GM23248 (cell line): ENCODE measurements around the gene CYP27B1.

Experiments
- EZH2 ChIP-seq: fragments of 200-600 bp; sonication (generic); IDR thresholded peaks from 2 replicates; pipeline ENCODE4 v1.6.1; 2018; ENCODE audit warnings: antibody characterized with exemption, mild to moderate bottlenecking; ENCODE audit not compliant: insufficient read depth, poor library complexity, severe bottlenecking
- EZH2phosphoT487 ChIP-seq: fragments of 200-600 bp; sonication (generic); IDR thresholded peaks from 2 replicates; pipeline ENCODE4 v1.6.1; 2018; ENCODE audit warnings: antibody characterized with exemption, moderate library complexity, mild to moderate bottlenecking, low read depth; ENCODE audit not compliant: insufficient read depth

DNA sequence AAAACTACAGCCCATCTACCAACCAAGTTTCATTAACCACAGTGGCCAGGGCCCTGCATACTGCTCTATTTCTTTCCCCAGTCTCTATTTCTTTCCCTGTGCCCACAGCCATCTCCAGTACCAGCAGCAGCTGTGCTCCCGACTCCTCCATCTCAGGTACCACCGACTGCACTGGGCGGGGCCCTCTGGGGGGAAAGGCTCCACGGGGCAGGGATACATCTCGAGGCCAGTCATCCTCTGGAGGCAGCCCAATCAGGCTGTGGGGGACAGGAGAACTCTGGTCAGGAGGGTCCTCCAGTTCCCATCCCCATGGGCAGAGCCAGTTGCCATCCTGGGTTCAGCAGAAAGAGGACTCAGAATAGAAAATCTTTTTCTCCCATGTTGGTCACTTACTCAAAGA, 17.8 kb downstream of the CYP27B1 start:
- no peak for TF ChIP-seq EZH2
- no peak for TF ChIP-seq EZH2phosphoT487
